Gastrocnemius medialis (tissue), 4 donors: ENCODE measurements around the gene GFER. TPM values are rescaled to one million over a fixed set of nuclear protein-coding genes. Genes with fewer than 3 reads are reported as not detected.

Source experiments
- ATAC-seq, 2 donors: fragments of 150-250 bp; one replicate each; pipeline ENCODE4 v1.9.1; 2016
- DNase-seq, 2 donors: peaks; one replicate each; pipeline ENCODE4 v3.0.0-alpha.2; 2019
- H3K27ac ChIP-seq, 4 donors: fragments of 200-600 bp; sonication (generic); 1 replicate in 1 of 4; 2 replicates in 3 of 4; pipeline ENCODE4 v1.5.1; 2016 to 2018; ENCODE audit warnings: mild to moderate bottlenecking in 2 of 4, moderate library complexity in 1 of 4
- H3K27me3 ChIP-seq, 3 donors: fragments of 200-600 bp; sonication (generic) in 2 of 3; 1 replicate in 1 of 3; 2 replicates in 2 of 3; pipeline versions ENCODE4 v1.5.1 to v1.6.0; 2016 to 2019; ENCODE audit warnings: mild to moderate bottlenecking in 1 of 3, moderate library complexity in 1 of 3
- H3K36me3 ChIP-seq, 2 donors: fragments of 200-600 bp; sonication (generic) in 1 of 2; one replicate each; pipeline ENCODE4 v1.5.1; 2017 to 2018
- H3K4me1 ChIP-seq, 2 donors: fragments of 200-600 bp; sonication (generic) in 1 of 2; one replicate each; pipeline ENCODE4 v1.5.1; 2016 to 2017; ENCODE audit warnings: mild to moderate bottlenecking in 2 of 2
- H3K4me3 ChIP-seq, 4 donors: fragments of 200-600 bp; sonication (generic) in 3 of 4; 1 replicate in 1 of 4; 2 replicates in 3 of 4; pipeline ENCODE4 v1.5.1; 2016 to 2019; ENCODE audit warnings: mild to moderate bottlenecking in 2 of 4
- H3K9me3 ChIP-seq, 3 donors: fragments of 200-600 bp; sonication (generic) in 2 of 3; 1 replicate in 1 of 3; 2 replicates in 2 of 3; pipeline ENCODE4 v1.5.1; 2016 to 2019
- POLR2A ChIP-seq, 2 donors: fragments of 450-650 bp; IDR thresholded peaks; one replicate each; pipeline ENCODE4 v1.6.1; 2017; ENCODE audit warnings: antibody characterized with exemption in 2 of 2, mild to moderate bottlenecking in 2 of 2, moderate library complexity in 2 of 2
- in situ Hi-C, 4 donors: fragments of 200-750 bp; cut with MboI; loops; one replicate each; pipeline versions ENCODE4 v1.15.0 to v1.8.0; 2017; ENCODE audit warnings: low sequenced_read_pairs in 4 of 4
- intact Hi-C: fragments of 100-400 bp; cut with DNase I; formaldehyde crosslinking; loops from one replicate; pipeline ENCODE4 v1.15.1; 2023; ENCODE audit warnings: low total_unique reads
- total RNA-seq, 4 donors: library from RNA; depleted of rRNA; stranded (reverse); fragments of >200 nt; gene quantifications; one replicate each; pipeline versions ENCODE4 v1.1.0 to v1.2.3, GENCODE V29; 2016
- TF ChIP-seq, protein P1 (sequence below), 5 experiments: fragments of 450-650 bp in 3 of 5; fragments of 200-600 bp in 2 of 5; sonication (generic) in 2 of 5; IDR thresholded peaks in 4 of 5; conservative IDR thresholded peaks in 1 of 5; 1 replicate in 4 of 5; 2 replicates in 1 of 5; pipeline ENCODE4 v1.5.1; 2016 to 2019; ENCODE audit warnings: antibody characterized with exemption in 5 of 5, mild to moderate bottlenecking in 3 of 5, moderate library complexity in 3 of 5

The GFER gene
- total RNA-seq, 4 donors from 2014 or later: 16.3 to 27.0 (median 20.1) TPM

DNA sequence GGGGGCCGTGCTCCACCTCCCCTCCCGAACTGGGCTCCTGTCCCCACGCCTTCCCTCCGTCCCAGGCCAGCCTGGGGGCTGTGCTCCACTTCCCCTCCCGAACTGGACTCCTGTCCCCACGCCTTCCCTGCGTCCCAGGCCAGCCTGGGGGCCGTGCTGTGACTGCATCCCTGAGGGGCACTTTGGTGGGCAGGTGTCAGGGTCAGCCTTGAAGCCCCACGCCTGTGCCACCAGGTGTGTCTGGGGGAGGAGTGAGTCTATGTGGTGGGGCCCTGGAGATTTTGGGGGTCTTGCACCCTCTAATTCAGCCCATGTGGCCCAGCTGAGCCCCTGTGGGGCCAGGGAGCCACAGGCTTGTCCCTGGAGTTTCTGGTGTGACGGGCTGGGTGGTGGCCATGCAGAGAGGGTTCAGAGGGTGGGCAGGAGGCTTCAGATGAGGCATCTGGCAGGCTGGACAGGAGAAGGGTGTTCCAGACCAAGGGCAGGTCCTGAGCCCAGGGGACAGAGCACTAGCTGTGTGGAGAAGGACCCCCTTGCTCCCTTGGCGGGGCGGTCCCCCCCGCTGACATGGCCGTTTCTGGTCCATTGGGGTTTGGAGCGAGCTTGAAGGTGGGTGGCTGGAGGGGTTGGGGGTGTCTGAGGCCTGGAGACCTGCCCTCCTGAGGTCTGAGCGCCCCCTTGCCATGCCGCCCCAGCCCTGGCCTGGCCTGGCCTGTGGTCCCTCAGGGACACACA is 50.9 kb downstream of the GFER start:
- Histone ChIP-seq H3K9me3 (no peaks in the 10 kb centered on the region), H3K27ac (peak overlapping the region; percentile 67 to 84 (median 76)), H3K36me3 (no peaks in the 10 kb centered on the region), H3K27me3 (no peaks in the 10 kb centered on the region), H3K4me3 (peak overlapping the region; percentile 38 to 62 (median 45)), H3K4me1 (peaks cover 8 to 42% of the 10 kb centered on the region in 2 donors)
- DNase-seq (no peak), ATAC-seq (no peak)
- intact Hi-C loops (no loop called here), in situ Hi-C loops (no loop called here)
- TF ChIP-seq, protein P1, sequence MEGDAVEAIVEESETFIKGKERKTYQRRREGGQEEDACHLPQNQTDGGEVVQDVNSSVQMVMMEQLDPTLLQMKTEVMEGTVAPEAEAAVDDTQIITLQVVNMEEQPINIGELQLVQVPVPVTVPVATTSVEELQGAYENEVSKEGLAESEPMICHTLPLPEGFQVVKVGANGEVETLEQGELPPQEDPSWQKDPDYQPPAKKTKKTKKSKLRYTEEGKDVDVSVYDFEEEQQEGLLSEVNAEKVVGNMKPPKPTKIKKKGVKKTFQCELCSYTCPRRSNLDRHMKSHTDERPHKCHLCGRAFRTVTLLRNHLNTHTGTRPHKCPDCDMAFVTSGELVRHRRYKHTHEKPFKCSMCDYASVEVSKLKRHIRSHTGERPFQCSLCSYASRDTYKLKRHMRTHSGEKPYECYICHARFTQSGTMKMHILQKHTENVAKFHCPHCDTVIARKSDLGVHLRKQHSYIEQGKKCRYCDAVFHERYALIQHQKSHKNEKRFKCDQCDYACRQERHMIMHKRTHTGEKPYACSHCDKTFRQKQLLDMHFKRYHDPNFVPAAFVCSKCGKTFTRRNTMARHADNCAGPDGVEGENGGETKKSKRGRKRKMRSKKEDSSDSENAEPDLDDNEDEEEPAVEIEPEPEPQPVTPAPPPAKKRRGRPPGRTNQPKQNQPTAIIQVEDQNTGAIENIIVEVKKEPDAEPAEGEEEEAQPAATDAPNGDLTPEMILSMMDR (IDR thresholded peaks at IDR 0.05 in 4 of 5, conservative IDR thresholded peaks at IDR 0.05 in 1 of 5): no peak
- TF ChIP-seq POLR2A (IDR thresholded peaks at IDR 0.05): no peak

DNA sequence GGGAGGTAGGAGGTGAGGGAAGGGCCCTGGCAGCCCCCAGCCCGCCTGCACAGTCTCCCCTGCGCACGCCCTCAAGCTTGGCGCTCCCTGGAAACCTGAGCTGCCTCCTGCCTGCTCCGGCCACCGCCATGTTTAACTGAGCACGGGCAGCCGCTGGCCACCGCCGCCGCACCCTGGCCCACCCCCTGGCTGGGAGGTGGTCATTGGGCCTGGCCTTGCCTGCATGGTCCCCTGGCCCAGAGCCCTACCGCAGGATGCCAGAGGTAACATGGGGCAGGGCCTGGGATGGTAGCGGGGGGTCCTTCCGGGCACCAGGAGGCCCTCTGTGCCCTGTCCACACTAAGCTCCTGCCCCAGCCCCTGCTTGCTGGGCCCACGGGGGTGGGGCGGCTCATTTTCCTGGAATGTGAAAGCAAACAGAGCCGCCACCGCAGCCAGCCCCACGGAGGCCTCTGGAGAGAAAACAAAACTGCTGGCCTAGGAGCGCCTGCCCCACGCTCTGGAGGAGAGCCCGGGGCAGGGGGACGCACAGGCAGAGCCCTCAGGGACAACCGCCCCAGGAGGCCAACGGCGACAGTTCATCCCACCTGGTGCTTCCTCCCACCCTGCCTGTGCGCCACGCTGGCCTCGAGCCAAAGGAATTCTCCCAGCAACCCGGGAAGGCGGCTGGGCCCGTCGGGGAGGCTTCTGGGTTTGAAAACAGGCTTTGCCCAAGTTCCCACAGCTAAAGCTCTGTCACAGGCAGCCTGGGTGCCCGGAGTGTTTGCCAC is 51.6 kb downstream of the GFER start:
- Histone ChIP-seq H3K9me3 (no peaks in the 10 kb centered on the region), H3K4me3 (peak overlapping the region; percentile 38 to 62 (median 45)), H3K4me1 (peaks cover 16 to 50% of the 10 kb centered on the region in 2 donors), H3K27me3 (no peaks in the 10 kb centered on the region), H3K27ac (peak overlapping the region; percentile 67 to 84 (median 76)), H3K36me3 (no peaks in the 10 kb centered on the region)
- in situ Hi-C loops (no loop called here), intact Hi-C loops (no loop called here)
- no peak for TF ChIP-seq POLR2A (IDR thresholded peaks at IDR 0.05)
- TF ChIP-seq, protein P1 (IDR thresholded peaks at IDR 0.05 in 4 of 5, conservative IDR thresholded peaks at IDR 0.05 in 1 of 5): no peak
- ATAC-seq: no peak
- DNase-seq: no peak

DNA sequence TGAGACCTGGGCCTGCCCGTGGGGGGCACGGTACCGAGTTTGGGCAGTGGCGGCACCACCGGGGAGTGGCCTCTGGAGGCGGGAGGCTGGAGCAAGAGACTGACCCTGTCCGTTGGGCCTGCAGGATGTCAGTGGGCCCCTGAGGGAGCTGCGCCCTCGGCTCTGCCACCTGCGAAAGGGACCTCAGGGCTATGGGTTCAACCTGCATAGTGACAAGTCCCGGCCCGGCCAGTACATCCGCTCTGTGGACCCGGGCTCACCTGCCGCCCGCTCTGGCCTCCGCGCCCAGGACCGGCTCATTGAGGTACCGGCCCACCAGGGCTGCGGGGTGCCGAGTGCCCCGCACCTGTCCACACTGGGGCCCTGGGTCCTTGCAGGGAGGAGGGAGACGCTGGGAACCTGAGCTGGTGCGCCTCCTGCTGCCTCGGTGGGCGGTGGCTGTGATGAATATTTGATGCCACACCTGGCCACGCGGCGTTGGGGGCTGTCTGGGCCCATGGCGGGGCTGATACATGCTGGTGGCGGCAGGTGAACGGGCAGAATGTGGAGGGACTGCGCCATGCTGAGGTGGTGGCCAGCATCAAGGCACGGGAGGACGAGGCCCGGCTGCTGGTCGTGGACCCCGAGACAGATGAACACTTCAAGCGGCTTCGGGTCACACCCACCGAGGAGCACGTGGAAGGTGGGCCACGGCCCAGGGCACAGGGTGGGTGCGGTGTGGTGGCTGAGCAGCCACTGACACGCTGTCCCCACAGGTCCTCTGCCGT is 52.4 kb downstream of the GFER start:
- no peaks in the 10 kb centered on the region for H3K36me3 ChIP-seq
- ATAC-seq: no peak
- peaks cover 24 to 57% of the 10 kb centered on the region in 2 donors for H3K4me1 ChIP-seq
- intact Hi-C loops (no loop called here), in situ Hi-C loops (no loop called here)
- no peak for DNase-seq
- no peak for TF ChIP-seq POLR2A (IDR thresholded peaks at IDR 0.05)
- TF ChIP-seq, protein P1 (IDR thresholded peaks at IDR 0.05 in 4 of 5, conservative IDR thresholded peaks at IDR 0.05 in 1 of 5): no peak
- peak overlapping the region; percentile 67 to 84 (median 76) for H3K27ac ChIP-seq
- H3K4me3 ChIP-seq: peak overlapping the region; percentile 38 to 62 (median 45)
- no peaks in the 10 kb centered on the region for H3K9me3 ChIP-seq
- H3K27me3 ChIP-seq: no peaks in the 10 kb centered on the region

DNA sequence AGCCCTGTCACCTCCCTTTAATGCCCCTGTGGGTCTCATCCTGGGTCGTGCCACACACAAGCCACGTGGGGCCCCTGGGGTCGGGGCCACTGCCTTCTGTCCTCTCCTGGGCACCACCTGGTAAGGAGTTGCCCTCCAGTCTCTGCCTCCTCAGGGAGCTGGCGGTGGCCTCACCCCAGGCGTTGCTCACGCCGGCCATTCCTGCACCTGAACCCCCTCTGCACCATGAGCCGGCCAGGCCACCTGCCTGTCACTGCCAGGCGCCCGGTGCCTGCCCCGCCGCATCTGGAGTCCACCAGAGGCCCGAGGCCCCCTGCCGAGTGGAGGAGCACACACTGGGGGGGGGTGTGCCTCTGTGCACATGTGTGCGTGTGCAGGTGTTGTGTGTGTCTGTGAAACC is 53.1 kb downstream of the GFER start:
- ATAC-seq: no peak
- TF ChIP-seq POLR2A (IDR thresholded peaks at IDR 0.05): no peak
- TF ChIP-seq, protein P1 (IDR thresholded peaks at IDR 0.05 in 4 of 5, conservative IDR thresholded peaks at IDR 0.05 in 1 of 5): no peak
- no peaks in the 10 kb centered on the region for H3K27me3 ChIP-seq
- in situ Hi-C loops: no loop called here
- H3K9me3 ChIP-seq: no peaks in the 10 kb centered on the region
- DNase-seq: no peak
- intact Hi-C loops: no loop called here
- peak overlapping the region; percentile 67 to 84 (median 76) for H3K27ac ChIP-seq
- peaks cover 29 to 53% of the 10 kb centered on the region in 2 donors for H3K4me1 ChIP-seq
- H3K4me3 ChIP-seq: peak overlapping the region; percentile 5 to 62 (median 39)
- H3K36me3 ChIP-seq: no peaks in the 10 kb centered on the region

Other genes starting within 250 kb of the GFER start
- 10 to 100 TPM; 18.1 to 41.4 (median 34.2) TPM for gene NME3, start 212.7 kb upstream of the GFER start, total RNA-seq
- 1 to 10 TPM; 2.1 to 9.2 (median 6.2) TPM for gene EME2, start 211.4 kb upstream of the GFER start, total RNA-seq
- gene MRPS34, start 211.1 kb upstream of the GFER start, total RNA-seq: 100 to 1,000 TPM in 2 of 4 donors, 10 to 100 TPM in 2; 65.4 to 120 (median 90.0) TPM
- 100 to 1,000 TPM in 1 of 4 donors, 10 to 100 TPM in 3; 86.2 to 161 (median 88.3) TPM for gene SPSB3, start 201.6 kb upstream of the GFER start, total RNA-seq
- gene NUBP2, start 201.2 kb upstream of the GFER start, total RNA-seq: 100 to 1,000 TPM in 1 of 4 donors, 10 to 100 TPM in 3; 77.3 to 163 (median 80.7) TPM
- under 1 TPM in 2 of 4 donors, not detected in 2; 0.20 to 0.22 TPM for gene IGFALS, start 190.5 kb upstream of the GFER start, total RNA-seq
- 100 to 1,000 TPM; 216 to 440 (median 261) TPM for gene HAGH, start 157.4 kb upstream of the GFER start, total RNA-seq
- 10 to 100 TPM; 28.2 to 57.1 (median 49.1) TPM for gene FAHD1, start 157.0 kb upstream of the GFER start, total RNA-seq
- not detected for gene MEIOB, start 112.0 kb upstream of the GFER start, total RNA-seq
- gene HS3ST6, start 65.8 kb upstream of the GFER start, total RNA-seq: not detected
- gene MSRB1, start 41.0 kb upstream of the GFER start, total RNA-seq: 10 to 100 TPM; 16.7 to 40.7 (median 35.2) TPM
- 100 to 1,000 TPM; 116 to 354 (median 188) TPM for gene RPL3L, start 29.5 kb upstream of the GFER start, total RNA-seq
- gene NDUFB10, start 24.7 kb upstream of the GFER start, total RNA-seq: 1,000 to 10,000 TPM in 1 of 4 donors, 100 to 1,000 TPM in 3; 530 to 1,014 (median 743) TPM
- 1,000 to 10,000 TPM; 1,162 to 1,876 (median 1,684) TPM for gene RPS2, start 19.4 kb upstream of the GFER start, total RNA-seq
- not detected for gene RNF151, start 17.3 kb upstream of the GFER start, total RNA-seq
- gene TBL3, start 12.1 kb upstream of the GFER start, total RNA-seq: 10 to 100 TPM; 48.2 to 79.5 (median 71.4) TPM
- under 1 TPM in 2 of 4 donors, not detected in 2; 0.33 to 0.46 TPM for gene NOXO1, start 2.7 kb upstream of the GFER start, total RNA-seq
- gene SYNGR3, start 5.8 kb downstream of the GFER start, total RNA-seq: 1 to 10 TPM in 1 of 4 donors, not detected in 3; 2.3 TPM
- gene ZNF598, start 25.6 kb downstream of the GFER start, total RNA-seq: 10 to 100 TPM; 57.0 to 92.2 (median 75.4) TPM
- gene NPW, start 35.6 kb downstream of the GFER start, total RNA-seq: not detected
- gene NHERF2, start 42.7 kb downstream of the GFER start, total RNA-seq: 10 to 100 TPM; 51.6 to 86.9 (median 74.4) TPM
- gene NTHL1, start 63.6 kb downstream of the GFER start, total RNA-seq: 10 to 100 TPM in 1 of 4 donors, 1 to 10 TPM in 3; 3.5 to 13.6 (median 6.4) TPM
- 10 to 100 TPM; 44.5 to 62.7 (median 53.8) TPM for gene TSC2, start 63.8 kb downstream of the GFER start, total RNA-seq
- 100 to 1,000 TPM; 168 to 376 (median 339) TPM for gene PKD1, start 151.7 kb downstream of the GFER start, total RNA-seq
- 1 to 10 TPM in 2 of 4 donors, not detected in 2; 1.3 to 4.2 TPM for gene RAB26, start 164.4 kb downstream of the GFER start, total RNA-seq
- 10 to 100 TPM; 39.5 to 71.4 (median 55.9) TPM for gene TRAF7, start 171.6 kb downstream of the GFER start, total RNA-seq
- under 1 TPM in 3 of 4 donors, not detected in 1; 0.07 to 0.51 (median 0.10) TPM for gene CASKIN1, start 212.4 kb downstream of the GFER start, total RNA-seq
- 10 to 100 TPM; 40.3 to 77.0 (median 73.5) TPM for gene MLST8, start 221.3 kb downstream of the GFER start, total RNA-seq
- 1 to 10 TPM in 3 of 4 donors, under 1 TPM in 1; 0.15 to 2.2 (median 1.4) TPM for gene BRICD5, start 226.7 kb downstream of the GFER start, total RNA-seq
- gene PGP, start 230.6 kb downstream of the GFER start, total RNA-seq: 10 to 100 TPM; 19.6 to 43.1 (median 25.6) TPM
- 10 to 100 TPM; 24.5 to 38.4 (median 27.0) TPM for gene E4F1, start 239.4 kb downstream of the GFER start, total RNA-seq